Stomach (tissue), 9 donors: ENCODE measurements around the gene L3MBTL2. TPM values are rescaled to one million over a fixed set of nuclear protein-coding genes. Genes with fewer than 3 reads are reported as not detected.

Experiments
- DNase-seq, 2 donors: peaks; one replicate each; pipeline versions ENCODE4 v3.0.0 to v3.0.0-alpha.2; 2013 to 2019
- H3K27ac ChIP-seq, 5 donors: fragments of 200-600 bp in 4 of 5; sonication (generic) in 4 of 5; one replicate each; pipeline ENCODE4 v1.5.1; 2013 to 2019; ENCODE audit warnings: mild to moderate bottlenecking in 1 of 5, moderate library complexity in 1 of 5
- H3K27me3 ChIP-seq, 3 donors: fragments of 200-600 bp; sonication (generic); one replicate each; pipeline ENCODE4 v1.5.1; 2017 to 2019; ENCODE audit warnings: mixed run types in 1 of 3
- H3K36me3 ChIP-seq, 4 donors: fragments of 200-600 bp; sonication (generic); 1 replicate in 3 of 4; 2 replicates in 1 of 4; pipeline ENCODE4 v1.5.1; 2016 to 2019
- H3K4me1 ChIP-seq, 4 donors: fragments of 200-600 bp; sonication (generic); one replicate each; pipeline ENCODE4 v1.5.1; 2016 to 2019
- H3K4me3 ChIP-seq, 4 donors: fragments of 200-600 bp; sonication (generic) in 3 of 4; one replicate each; pipeline ENCODE4 v1.5.1; 2016 to 2019; ENCODE audit warnings: mild to moderate bottlenecking in 1 of 4
- H3K9me3 ChIP-seq, 4 donors: fragments of 200-600 bp; sonication (generic); one replicate each; pipeline ENCODE4 v1.5.1; 2016 to 2019
- EP300 ChIP-seq: sonication (generic); formaldehyde crosslinking; IDR thresholded peaks from one replicate; pipeline ENCODE4 v1.6.1; 2017; ENCODE audit warnings: antibody characterized with exemption
- POLR2A ChIP-seq, 4 donors: fragments of 450-650 bp; IDR thresholded peaks; one replicate each; pipeline ENCODE4 v1.6.1; 2016; ENCODE audit warnings: antibody characterized with exemption in 4 of 4, control low read depth in 2 of 4, mild to moderate bottlenecking in 1 of 4, moderate library complexity in 1 of 4
- POLR2AphosphoS5 ChIP-seq, 3 donors: sonication (generic); formaldehyde crosslinking; IDR thresholded peaks; one replicate each; pipeline ENCODE4 v1.6.1; 2016; ENCODE audit warnings: antibody characterized with exemption in 3 of 3
- WGBS, 5 donors: extraction: QIAGEN DNeasy Blood & Tissue Kit in 3 of 5; methylation state at CpG; one replicate each; pipeline versions ENCODE4 v1.1.5 to v1.1.7; 2013 to 2018; 5-methylcytosine and 5-hydroxymethylcytosine counted together
- intact Hi-C: fragments of 100-400 bp; cut with DNase I; formaldehyde crosslinking; loops from one replicate; pipeline ENCODE4 v1.15.1; 2023; ENCODE audit warnings: low total_unique reads
- polyA plus RNA-seq, 3 donors: library from polyadenylated mRNA; stranded (reverse); fragments of 200-250 nt; gene quantifications; one replicate each; pipeline ENCODE4 v1.2.3, GENCODE V29; 2013
- total RNA-seq, 5 donors: library from RNA; depleted of rRNA; stranded (reverse); fragments of >200 nt; gene quantifications; one replicate each; pipeline versions ENCODE4 v1.1.0 to v1.2.3, GENCODE V29; 2014 to 2016
- TF ChIP-seq, protein P1 (sequence below), 7 experiments: fragments of 450-650 bp in 4 of 7; fragments of 200-600 bp in 3 of 7; sonication (generic) in 3 of 7; IDR thresholded peaks; one replicate each; pipeline ENCODE4 v1.5.1; 2016 to 2019; ENCODE audit warnings: antibody characterized with exemption in 7 of 7, control low read depth in 2 of 7, mild to moderate bottlenecking in 1 of 7
- donor health status: healthy with polysubstance abuse.
- donor health status: Bipolar disorder and iron deficiency.
- donor health status: healthy.

The L3MBTL2 gene
- total and polyA plus RNA-seq, 8 donors: 3.2 to 69.6 (median 12.4) TPM

- TF ChIP-seq, protein P1, sequence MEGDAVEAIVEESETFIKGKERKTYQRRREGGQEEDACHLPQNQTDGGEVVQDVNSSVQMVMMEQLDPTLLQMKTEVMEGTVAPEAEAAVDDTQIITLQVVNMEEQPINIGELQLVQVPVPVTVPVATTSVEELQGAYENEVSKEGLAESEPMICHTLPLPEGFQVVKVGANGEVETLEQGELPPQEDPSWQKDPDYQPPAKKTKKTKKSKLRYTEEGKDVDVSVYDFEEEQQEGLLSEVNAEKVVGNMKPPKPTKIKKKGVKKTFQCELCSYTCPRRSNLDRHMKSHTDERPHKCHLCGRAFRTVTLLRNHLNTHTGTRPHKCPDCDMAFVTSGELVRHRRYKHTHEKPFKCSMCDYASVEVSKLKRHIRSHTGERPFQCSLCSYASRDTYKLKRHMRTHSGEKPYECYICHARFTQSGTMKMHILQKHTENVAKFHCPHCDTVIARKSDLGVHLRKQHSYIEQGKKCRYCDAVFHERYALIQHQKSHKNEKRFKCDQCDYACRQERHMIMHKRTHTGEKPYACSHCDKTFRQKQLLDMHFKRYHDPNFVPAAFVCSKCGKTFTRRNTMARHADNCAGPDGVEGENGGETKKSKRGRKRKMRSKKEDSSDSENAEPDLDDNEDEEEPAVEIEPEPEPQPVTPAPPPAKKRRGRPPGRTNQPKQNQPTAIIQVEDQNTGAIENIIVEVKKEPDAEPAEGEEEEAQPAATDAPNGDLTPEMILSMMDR (IDR thresholded peaks at IDR 0.05): no peak
- TF ChIP-seq EP300 (no peak), POLR2AphosphoS5 (IDR thresholded peaks at IDR 0.05) (no peak), POLR2A (IDR thresholded peaks at IDR 0.05) (no peak)
- H3K4me1 ChIP-seq: no peaks in the 10 kb centered on the region
- H3K36me3 ChIP-seq: peaks cover 79 to 100% (median 96%) of the 10 kb centered on the region in 4 donors
- intact Hi-C loops: no loop called here
- no peaks in the 10 kb centered on the region for H3K27me3 ChIP-seq
- H3K4me3 ChIP-seq: no peak overlapping the region
- 91 to 98% (median 96%) methylated on average over 14 of the region's 14 CpGs for WGBS, 5 donors
- DNase-seq: no peak
- no peak overlapping the region for H3K27ac ChIP-seq
- no peaks in the 10 kb centered on the region for H3K9me3 ChIP-seq
Observed at GRCh38 chr22:41249442-41249841, 44.3 kb downstream of the L3MBTL2 start.

GRCh38 chr22:41250127-41250526 lies 45.0 kb downstream of the L3MBTL2 start:
- Histone ChIP-seq H3K27me3 (no peaks in the 10 kb centered on the region), H3K4me3 (no peak overlapping the region), H3K36me3 (peaks cover 82 to 100% (median 100%) of the 10 kb centered on the region in 4 donors), H3K4me1 (no peaks in the 10 kb centered on the region), H3K9me3 (no peaks in the 10 kb centered on the region), H3K27ac (no peak overlapping the region)
- TF ChIP-seq EP300 (no peak), POLR2A (IDR thresholded peaks at IDR 0.05) (no peak), POLR2AphosphoS5 (IDR thresholded peaks at IDR 0.05) (no peak)
- TF ChIP-seq, protein P1 (IDR thresholded peaks at IDR 0.05): no peak
- DNase-seq: no peak
- intact Hi-C loops: no loop called here
- WGBS, 5 donors: 92 to 97% (median 94%) methylated on average over 10 to 12 of the region's 12 CpGs

- 94 to 96% (median 95%) methylated on average over 8 of the region's 8 CpGs for WGBS, 5 donors
- peaks cover 0 to 8% (median 2%) of the 10 kb centered on the region in 4 donors for H3K4me1 ChIP-seq
- TF ChIP-seq, protein P1 (IDR thresholded peaks at IDR 0.05): no peak
- TF ChIP-seq POLR2AphosphoS5 (IDR thresholded peaks at IDR 0.05) (no peak), POLR2A (IDR thresholded peaks at IDR 0.05) (no peak), EP300 (no peak)
- H3K9me3 ChIP-seq: no peaks in the 10 kb centered on the region
- intact Hi-C loops: no loop called here
- no peaks in the 10 kb centered on the region for H3K27me3 ChIP-seq
- no peak for DNase-seq
- H3K27ac ChIP-seq: no peak overlapping the region
- peaks cover 79 to 100% (median 100%) of the 10 kb centered on the region in 4 donors for H3K36me3 ChIP-seq
- H3K4me3 ChIP-seq: no peak overlapping the region
Observed at GRCh38 chr22:41252365-41252764, 47.3 kb downstream of the L3MBTL2 start.

DNA sequence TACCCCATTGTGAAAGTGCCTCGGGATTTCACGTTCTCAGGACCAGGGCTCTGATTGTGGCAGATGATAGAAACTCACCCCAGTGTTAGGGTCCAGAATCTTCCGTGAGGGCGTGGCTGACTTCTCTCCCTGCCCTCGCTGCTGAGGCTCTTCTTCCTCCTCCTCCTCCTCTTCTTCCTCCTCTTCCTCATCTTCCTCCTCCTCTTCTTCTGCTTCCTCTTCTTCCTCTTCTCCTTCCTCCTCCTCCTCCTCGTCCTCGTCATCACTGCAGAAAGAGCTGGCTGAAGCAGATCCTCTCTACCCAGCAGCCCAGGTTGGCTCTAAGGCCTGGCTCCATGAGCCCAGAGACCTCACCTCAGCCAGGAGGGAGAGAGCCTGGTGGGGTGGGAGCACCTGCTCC lies 49.1 kb downstream of the L3MBTL2 start:
- Histone ChIP-seq H3K4me3 (no peak overlapping the region), H3K27me3 (no peaks in the 10 kb centered on the region), H3K27ac (no peak overlapping the region), H3K9me3 (no peaks in the 10 kb centered on the region), H3K4me1 (peaks cover 0 to 8% (median 2%) of the 10 kb centered on the region in 4 donors), H3K36me3 (peaks cover 68 to 100% (median 100%) of the 10 kb centered on the region in 4 donors)
- TF ChIP-seq POLR2AphosphoS5 (IDR thresholded peaks at IDR 0.05) (no peak), POLR2A (IDR thresholded peaks at IDR 0.05) (no peak)
- intact Hi-C loops: no loop called here
- no peak for DNase-seq
- 90 to 93% (median 93%) methylated on average over 7 of the region's 7 CpGs for WGBS, 5 donors
